SK-N-SH treated with all-trans-retinoic acid at 6 μM for 48 hours (cell line): ENCODE data around the gene CCL28.

Source experiments
- ATAC-seq: fragments of 200-7000 bp; cut with Tn5 transposase; 3 replicates; pipeline ENCODE4 v1.9.1; 2020; ENCODE audit warnings: mild to moderate bottlenecking, moderate library complexity
- ARNTL ChIP-seq: fragments of 450-650 bp; formaldehyde crosslinking; IDR thresholded peaks from 2 replicates; pipeline ENCODE4 v1.5.0; 2020; ENCODE audit warnings: low read depth, mild to moderate bottlenecking, moderate library complexity, borderline replicate concordance
- BACH2 ChIP-seq: fragments of 250-450 bp; sonication (Bioruptor Pico); IDR thresholded peaks from 2 replicates; pipeline ENCODE4 v1.9.0; 2021; ENCODE audit warnings: mild to moderate bottlenecking, borderline replicate concordance
- CREB5 ChIP-seq: fragments of 250-450 bp; sonication (Bioruptor Pico); IDR thresholded peaks from 2 replicates; pipeline ENCODE4 v1.5.1; 2020; ENCODE audit warnings: low read depth, mild to moderate bottlenecking, moderate library complexity
- CSDC2 ChIP-seq: fragments of 250-450 bp; sonication (Bioruptor Pico); IDR thresholded peaks from 2 replicates; pipeline ENCODE4 v1.5.0; 2020; ENCODE audit warnings: mild to moderate bottlenecking, moderate library complexity
- CSRNP3 ChIP-seq: fragments of 250-450 bp; sonication (Bioruptor Pico); IDR thresholded peaks from 2 replicates; pipeline ENCODE4 v1.5.1; 2021; ENCODE audit warnings: mild to moderate bottlenecking, moderate library complexity
- ESRRG ChIP-seq: fragments of 250-450 bp; sonication (Bioruptor Pico); IDR thresholded peaks from 2 replicates; pipeline ENCODE4 v1.6.1; 2021; ENCODE audit warnings: mild to moderate bottlenecking
- GLIS3 ChIP-seq: fragments of 250-450 bp; sonication (Bioruptor Pico); IDR thresholded peaks from 2 replicates; pipeline ENCODE4 v1.5.0; 2020; ENCODE audit warnings: mild to moderate bottlenecking, moderate library complexity
- ISL1 ChIP-seq: fragments of 250-450 bp; sonication (Bioruptor Pico); IDR thresholded peaks from 2 replicates; pipeline ENCODE4 v2.1.2; 2022; ENCODE audit warnings: mild to moderate bottlenecking, moderate library complexity
- OSR1 ChIP-seq: fragments of 250-450 bp; sonication (Bioruptor Pico); IDR thresholded peaks from 2 replicates; pipeline ENCODE4 v1.8.0; 2022; ENCODE audit warnings: moderate library complexity, mild to moderate bottlenecking, inconsistent platforms
- PATZ1 ChIP-seq: fragments of 250-450 bp; sonication (Bioruptor Pico); IDR thresholded peaks from 2 replicates; pipeline ENCODE4 v1.8.0; 2020; ENCODE audit warnings: mild to moderate bottlenecking, moderate library complexity, borderline replicate concordance
- PPARA ChIP-seq: fragments of 250-450 bp; sonication (Bioruptor Pico); IDR thresholded peaks from 2 replicates; pipeline ENCODE4 v1.5.0; 2020; ENCODE audit warnings: mild to moderate bottlenecking, borderline replicate concordance
- RARB ChIP-seq: fragments of 250-450 bp; sonication (Bioruptor Pico); IDR thresholded peaks from 2 replicates; pipeline ENCODE4 v1.8.0; 2021; ENCODE audit warnings: mild to moderate bottlenecking, moderate library complexity
- SNAI2 ChIP-seq: fragments of 250-450 bp; sonication (Bioruptor Pico); IDR thresholded peaks from 2 replicates; pipeline ENCODE4 v1.5.0; 2020; ENCODE audit warnings: mild to moderate bottlenecking, moderate library complexity
- TCF4 ChIP-seq: fragments of 250-450 bp; sonication (Bioruptor Pico); IDR thresholded peaks from 2 replicates; pipeline ENCODE4 v1.8.0; 2021; ENCODE audit warnings: mild to moderate bottlenecking, moderate library complexity, borderline replicate concordance
- TOX ChIP-seq: fragments of 250-450 bp; sonication (Bioruptor Pico); IDR thresholded peaks from 2 replicates; pipeline ENCODE4 v1.8.0; 2021; ENCODE audit warnings: mild to moderate bottlenecking, moderate library complexity, borderline replicate concordance
- TSHZ2 ChIP-seq: fragments of 250-450 bp; sonication (Bioruptor Pico); IDR thresholded peaks from 2 replicates; pipeline ENCODE4 v1.5.0; 2020; ENCODE audit warnings: mild to moderate bottlenecking, moderate library complexity
- ZC3H10 ChIP-seq: fragments of 250-450 bp; sonication (Bioruptor Pico); IDR thresholded peaks from 2 replicates; pipeline ENCODE4 v1.5.1; 2021; ENCODE audit warnings: mild to moderate bottlenecking, moderate library complexity
- ZFP3 ChIP-seq: fragments of 250-450 bp; sonication (Bioruptor Pico); IDR thresholded peaks from 2 replicates; pipeline ENCODE4 v1.5.0; 2020; ENCODE audit warnings: mild to moderate bottlenecking, moderate library complexity
- ZFP30 ChIP-seq: fragments of 450-650 bp; formaldehyde crosslinking; IDR thresholded peaks from 2 replicates; pipeline ENCODE4 v1.5.0; 2022; ENCODE audit warnings: mild to moderate bottlenecking, moderate library complexity
- ZNF565 ChIP-seq: fragments of 450-650 bp; formaldehyde crosslinking; conservative IDR thresholded peaks from 2 replicates; pipeline ENCODE4 v1.5.0; 2020; ENCODE audit warnings: low read depth, mild to moderate bottlenecking, moderate library complexity
- ZNF70 ChIP-seq: fragments of 450-650 bp; formaldehyde crosslinking; IDR thresholded peaks from 2 replicates; pipeline ENCODE4 v1.5.0; 2020; ENCODE audit warnings: mild to moderate bottlenecking, moderate library complexity
- ZNF8 ChIP-seq: fragments of 450-650 bp; formaldehyde crosslinking; IDR thresholded peaks from 2 replicates; pipeline ENCODE4 v1.5.0; 2020; ENCODE audit warnings: mild to moderate bottlenecking, moderate library complexity
- TF ChIP-seq, protein P1 (sequence below): fragments of 250-450 bp; sonication (Bioruptor Pico); IDR thresholded peaks from 2 replicates; pipeline ENCODE4 v1.8.0; 2021; ENCODE audit warnings: low read depth, mild to moderate bottlenecking, moderate library complexity, borderline replicate concordance

The CCL28 gene

DNA sequence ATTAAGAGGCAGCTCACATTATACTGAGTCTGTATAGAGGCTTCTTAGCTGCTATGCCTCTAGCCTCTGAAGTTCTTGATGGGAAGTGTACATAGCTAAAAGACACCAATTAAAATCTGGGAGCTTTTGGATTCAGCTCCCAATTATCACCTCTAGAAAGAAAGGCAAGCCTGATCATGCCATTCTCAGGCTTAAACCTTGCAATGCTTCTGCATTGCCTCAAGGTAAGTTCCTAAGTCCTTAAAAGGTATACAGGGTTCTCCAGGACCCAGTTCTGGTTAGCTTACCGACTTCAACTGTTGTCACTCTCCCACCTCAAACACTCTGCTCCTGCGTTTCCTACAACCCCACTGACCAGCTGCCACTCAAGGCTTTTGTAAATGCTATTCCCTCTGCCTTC is 17.5 kb upstream of the CCL28 start:
- ATAC-seq: no peak
- TF ChIP-seq CSRNP3 (CRISPR knock-in tag): no peak
- no peak for TF ChIP-seq GLIS3
- no peak for TF ChIP-seq TSHZ2 (CRISPR knock-in tag)
- no peak for TF ChIP-seq RARB
- TF ChIP-seq SNAI2 (CRISPR knock-in tag): no peak
- TF ChIP-seq ZC3H10 (CRISPR knock-in tag): no peak
- no peak for TF ChIP-seq ARNTL (CRISPR knock-in tag)
- no peak for TF ChIP-seq ISL1 (CRISPR knock-in tag)
- no peak for TF ChIP-seq ZFP3 (CRISPR knock-in tag)
- TF ChIP-seq PPARA (CRISPR knock-in tag): no peak
- TF ChIP-seq TOX (CRISPR knock-in tag): no peak
- TF ChIP-seq BACH2 (CRISPR knock-in tag): no peak
- no peak for TF ChIP-seq PATZ1
- TF ChIP-seq ZFP30 (CRISPR knock-in tag): no peak
- no peak for TF ChIP-seq OSR1 (CRISPR knock-in tag)
- TF ChIP-seq ZNF8 (CRISPR knock-in tag): no peak
- TF ChIP-seq ZNF70 (CRISPR knock-in tag): no peak
- TF ChIP-seq ZNF565 (CRISPR knock-in tag): no peak

DNA sequence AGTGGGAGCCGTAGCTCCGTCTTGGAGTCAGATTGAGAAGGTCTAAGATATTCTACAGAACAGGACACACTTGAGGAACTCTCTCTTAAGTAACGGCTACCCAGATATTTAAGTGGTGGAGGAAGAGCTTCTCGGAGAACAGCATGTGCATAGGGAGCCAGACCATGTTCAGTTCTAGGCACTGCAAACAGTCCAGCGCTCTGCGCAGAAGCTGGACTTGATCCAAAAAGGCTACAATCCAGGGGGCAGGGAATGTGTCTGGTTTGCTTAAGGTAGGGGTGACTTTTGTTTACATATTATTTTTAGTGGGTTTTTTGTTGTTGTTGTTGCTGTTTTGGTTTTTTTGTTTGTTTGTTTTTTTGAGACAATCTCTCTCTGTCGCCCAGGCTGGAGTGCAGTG is 16.8 kb upstream of the CCL28 start:
- no peak for TF ChIP-seq ZC3H10 (CRISPR knock-in tag)
- TF ChIP-seq ZNF70 (CRISPR knock-in tag): no peak
- ATAC-seq: no peak

- TF ChIP-seq, protein P1, sequence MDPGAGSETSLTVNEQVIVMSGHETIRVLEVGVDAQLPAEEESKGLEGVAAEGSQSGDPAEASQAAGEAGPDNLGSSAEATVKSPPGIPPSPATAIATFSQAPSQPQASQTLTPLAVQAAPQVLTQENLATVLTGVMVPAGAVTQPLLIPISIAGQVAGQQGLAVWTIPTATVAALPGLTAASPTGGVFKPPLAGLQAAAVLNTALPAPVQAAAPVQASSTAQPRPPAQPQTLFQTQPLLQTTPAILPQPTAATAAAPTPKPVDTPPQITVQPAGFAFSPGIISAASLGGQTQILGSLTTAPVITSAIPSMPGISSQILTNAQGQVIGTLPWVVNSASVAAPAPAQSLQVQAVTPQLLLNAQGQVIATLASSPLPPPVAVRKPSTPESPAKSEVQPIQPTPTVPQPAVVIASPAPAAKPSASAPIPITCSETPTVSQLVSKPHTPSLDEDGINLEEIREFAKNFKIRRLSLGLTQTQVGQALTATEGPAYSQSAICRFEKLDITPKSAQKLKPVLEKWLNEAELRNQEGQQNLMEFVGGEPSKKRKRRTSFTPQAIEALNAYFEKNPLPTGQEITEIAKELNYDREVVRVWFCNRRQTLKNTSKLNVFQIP: no peak
- TF ChIP-seq ZFP30 (CRISPR knock-in tag): no peak
- TF ChIP-seq TOX (CRISPR knock-in tag): no peak
- no peak for TF ChIP-seq ISL1 (CRISPR knock-in tag)
- no peak for TF ChIP-seq SNAI2 (CRISPR knock-in tag)
- no peak for TF ChIP-seq RARB
- no peak for TF ChIP-seq ZFP3 (CRISPR knock-in tag)
- no peak for TF ChIP-seq ZC3H10 (CRISPR knock-in tag)
- no peak for TF ChIP-seq CSRNP3 (CRISPR knock-in tag)
- TF ChIP-seq TCF4 (CRISPR knock-in tag): no peak
- no peak for TF ChIP-seq CREB5 (CRISPR knock-in tag)
- no peak for TF ChIP-seq BACH2 (CRISPR knock-in tag)
- TF ChIP-seq ESRRG (CRISPR knock-in tag): no peak
- no peak for TF ChIP-seq GLIS3
- no peak for TF ChIP-seq PPARA (CRISPR knock-in tag)
- TF ChIP-seq CSDC2 (CRISPR knock-in tag): no peak
- no peak for TF ChIP-seq PATZ1
- no peak for TF ChIP-seq ZNF8 (CRISPR knock-in tag)
- ATAC-seq: no peak
Measured at GRCh38 chr5:43427306-43427705, 15.1 kb upstream of the CCL28 start.
